IMR-90 (cell line): ENCODE data around the gene CFAP221. TPM values are rescaled to one million over a fixed set of nuclear protein-coding genes. Genes with fewer than 3 reads are reported as not detected.
A peak's percentile ranks its signal among the peaks of the same experiment; 100 is the strongest.

Experiments used
- ATAC-seq: fragments of 200-7000 bp; cut with Tn5 transposase; 2 replicates; pipeline ENCODE4 v1.9.1; 2020; ENCODE audit warnings: low read depth, mild to moderate bottlenecking, moderate library complexity
- BruUV-seq: library from RNA; stranded (reverse); fragments of 400-500 nt; replicated peaks from 2 replicates; lab custom pipeline; 2021; lab: Mats Ljungman, UMichigan
- CTCF ChIA-PET: fragments of 300-600 bp; formaldehyde crosslinking; extraction: SDS; loops from one replicate; lab custom pipeline; 2021; ENCODE audit warnings: antibody characterized with exemption; lab: Yijun Ruan, JAX
- POLR2A ChIA-PET: fragments of 300-600 bp; sonication (Branson Sonifier 250); formaldehyde crosslinking; loops from one replicate; lab custom pipeline; 2022; ENCODE audit warnings: antibody characterized with exemption; ENCODE audit not compliant: unreplicated experiment; lab: Charles Lee
- DNase-seq: peaks from one replicate; pipeline ENCODE4 v3.0.0; 2013
- H2AFZ ChIP-seq: replicated peaks from 2 replicates; pipeline ENCODE3; 2013; ENCODE audit warnings: low read length, mild to moderate bottlenecking; ENCODE audit not compliant: poor library complexity
- H2AK5ac ChIP-seq: 2 replicates; pipeline ENCODE4 v1.6.1; 2013; ENCODE audit warnings: low read depth, low read length, inconsistent platforms
- H2AK9ac ChIP-seq: replicated peaks from 2 replicates; pipeline ENCODE3; 2013; ENCODE audit warnings: mild to moderate bottlenecking, low read depth, low read length, moderate library complexity; ENCODE audit not compliant: poor library complexity
- H2BK120ac ChIP-seq: 2 replicates; pipeline ENCODE4 v1.6.1; 2013; ENCODE audit warnings: low read depth, low read length, inconsistent platforms
- H2BK15ac ChIP-seq: 3 replicates; pipeline ENCODE4 v1.6.1; 2013; ENCODE audit warnings: low read depth, low read length, inconsistent platforms
- H2BK20ac ChIP-seq: 2 replicates; pipeline ENCODE4 v1.6.1; 2013; ENCODE audit warnings: low read depth, mild to moderate bottlenecking, inconsistent platforms, low read length, moderate library complexity
- H2BK5ac ChIP-seq: 2 replicates; pipeline ENCODE4 v1.6.1; 2013; ENCODE audit warnings: mild to moderate bottlenecking, low read depth, low read length, inconsistent platforms; ENCODE audit not compliant: poor library complexity, severe bottlenecking
- H3K14ac ChIP-seq: replicated peaks from 2 replicates; pipeline ENCODE4 v1.6.1; 2013; ENCODE audit warnings: low read depth, low read length, inconsistent platforms
- H3K18ac ChIP-seq: 2 replicates; pipeline ENCODE4 v1.6.1; 2013; ENCODE audit warnings: low read depth, low read length, control low read depth
- H3K23ac ChIP-seq: 2 replicates; pipeline ENCODE4 v1.6.1; 2013; ENCODE audit warnings: low read depth, low read length, inconsistent platforms
- H3K27ac ChIP-seq: 2 replicates; pipeline ENCODE4 v1.5.1; 2013; ENCODE audit warnings: mild to moderate bottlenecking, control low read depth, low read length; ENCODE audit not compliant: insufficient read depth
- H3K27me3 ChIP-seq: 2 replicates; pipeline ENCODE4 v1.6.1; 2013; ENCODE audit warnings: low read length; ENCODE audit not compliant: control insufficient read depth, insufficient read depth
- H3K36me3 ChIP-seq: 2 replicates; pipeline ENCODE4 v1.6.1; 2013; ENCODE audit warnings: low read length, mixed read lengths; ENCODE audit not compliant: control insufficient read depth, insufficient read depth
- H3K4ac ChIP-seq: 2 replicates; pipeline ENCODE4 v1.6.1; 2013; ENCODE audit warnings: low read depth, low read length, inconsistent platforms
- H3K4me1 ChIP-seq: 2 replicates; pipeline ENCODE4 v1.6.1; 2013; ENCODE audit warnings: low read length, mixed read lengths; ENCODE audit not compliant: control insufficient read depth, insufficient read depth
- H3K4me2 ChIP-seq: 2 replicates; pipeline ENCODE4 v1.6.1; 2013; ENCODE audit warnings: low read depth, mild to moderate bottlenecking, control low read depth, low read length, moderate library complexity
- H3K4me3 ChIP-seq: 2 replicates; pipeline ENCODE4 v1.5.1; 2013; ENCODE audit warnings: low read depth, mild to moderate bottlenecking, control low read depth, low read length, moderate library complexity; ENCODE audit not compliant: insufficient read depth
- H3K56ac ChIP-seq: 2 replicates; pipeline ENCODE4 v1.6.1; 2013; ENCODE audit warnings: low read length, inconsistent platforms; ENCODE audit not compliant: insufficient read depth; ENCODE audit errors: extremely low read depth
- H3K79me1 ChIP-seq, 2 experiments: 2 replicates each; pipeline ENCODE4 v1.6.1; 2013; ENCODE audit warnings: low read length in 2 of 2, inconsistent platforms in 1 of 2, low read depth in 1 of 2
- H3K9ac ChIP-seq: 2 replicates; pipeline ENCODE4 v1.6.1; 2013; ENCODE audit warnings: low read depth, low read length, control low read depth
- H3K9me1 ChIP-seq: 2 replicates; pipeline ENCODE4 v1.6.1; 2013; ENCODE audit warnings: low read length, inconsistent platforms; ENCODE audit not compliant: insufficient read depth
- H3K9me3 ChIP-seq: 2 replicates; pipeline ENCODE4 v1.6.1; 2013; ENCODE audit warnings: low read length; ENCODE audit not compliant: control insufficient read depth, insufficient read depth
- H4K20me1 ChIP-seq: 2 replicates; pipeline ENCODE4 v1.6.1; 2013; ENCODE audit warnings: low read length, inconsistent platforms; ENCODE audit not compliant: insufficient read depth
- H4K5ac ChIP-seq: 2 replicates; pipeline ENCODE4 v1.6.1; 2013; ENCODE audit warnings: mild to moderate bottlenecking, low read depth, low read length, control low read depth
- H4K8ac ChIP-seq, 2 experiments: 2 replicates each; pipeline ENCODE4 v1.6.1; 2013; ENCODE audit warnings: low read depth in 2 of 2, low read length in 2 of 2, control low read depth in 1 of 2, inconsistent platforms in 1 of 2
- H4K91ac ChIP-seq: 2 replicates; pipeline ENCODE4 v1.6.1; 2013; ENCODE audit warnings: low read depth, low read length, inconsistent platforms; ENCODE audit not compliant: insufficient read depth
- CEBPB ChIP-seq: IDR thresholded peaks from 2 replicates; pipeline ENCODE4 v1.6.1; 2012; ENCODE audit warnings: low read depth, low read length, improper control_type of control experiment
- CHD1 ChIP-seq: IDR thresholded peaks from 2 replicates; pipeline ENCODE4 v1.6.1; 2012; ENCODE audit warnings: low read depth, low read length, improper control_type of control experiment
- FOS ChIP-seq: fragments of 150-350 bp; IDR thresholded peaks from 2 replicates; pipeline ENCODE4 v1.6.1; 2016; ENCODE audit warnings: low read depth, low read length
- MAFK ChIP-seq: IDR thresholded peaks from 2 replicates; pipeline ENCODE4 v1.6.1; 2012; ENCODE audit warnings: low read depth, low read length, improper control_type of control experiment
- MAZ ChIP-seq: IDR thresholded peaks from 2 replicates; pipeline ENCODE4 v1.6.1; 2012; ENCODE audit warnings: low read depth, mild to moderate bottlenecking, low read length, improper control_type of control experiment, moderate library complexity, borderline replicate concordance
- MXI1 ChIP-seq: IDR thresholded peaks from 2 replicates; pipeline ENCODE4 v1.6.1; 2012; ENCODE audit warnings: low read depth, mild to moderate bottlenecking, low read length, moderate library complexity, borderline replicate concordance
- NFE2L2 ChIP-seq: fragments of 150-350 bp; IDR thresholded peaks from 2 replicates; pipeline ENCODE4 v1.6.1; 2016; ENCODE audit warnings: low read depth, mild to moderate bottlenecking, low read length
- POLR2A ChIP-seq: IDR thresholded peaks from 2 replicates; pipeline ENCODE4 v1.6.1; 2012; ENCODE audit warnings: mild to moderate bottlenecking, low read depth, low read length
- RAD21 ChIP-seq: IDR thresholded peaks from 2 replicates; pipeline ENCODE4 v1.6.1; 2012; ENCODE audit warnings: low read length, improper control_type of control experiment
- RCOR1 ChIP-seq: IDR thresholded peaks from 2 replicates; pipeline ENCODE4 v1.6.1; 2012; ENCODE audit warnings: mild to moderate bottlenecking, low read length, improper control_type of control experiment; ENCODE audit not compliant: insufficient replicate concordance
- SMC3 ChIP-seq: fragments of 150-350 bp; IDR thresholded peaks from 2 replicates; pipeline ENCODE4 v1.6.1; 2016; ENCODE audit warnings: low read depth, mild to moderate bottlenecking, antibody characterized with exemption, low read length, moderate library complexity
- WGBS, 2 experiments: methylation state at CpG; one replicate each; pipeline versions ENCODE4 v1.1.5 to v1.1.7; 2013; ENCODE audit warnings: missing lambda C conversion rate in 2 of 2; ENCODE audit not compliant: insufficient read length in 1 of 2; ENCODE audit errors: extremely low coverage in 2 of 2; 5-methylcytosine and 5-hydroxymethylcytosine counted together
- dilution Hi-C: fragments of 300-500 bp; cut with HindIII; formaldehyde crosslinking; loops from one replicate; pipeline ENCODE4 v1.14.3; 2018; ENCODE audit warnings: low sequenced_read_pairs; ENCODE audit not compliant: unreplicated experiment
- in situ Hi-C: fragments of 300-500 bp; cut with MboI; formaldehyde crosslinking; loops from 3 replicates; pipeline ENCODE4 v1.14.3; 2019; ENCODE audit warnings: low sequenced_read_pairs, inconsistent platforms, mixed read lengths
- intact Hi-C: fragments of 100-400 bp; cut with micrococcal nuclease; formaldehyde crosslinking; loops from 2 replicates; pipeline ENCODE4 v1.10.0; 2022
- polyA plus RNA-seq, 3 experiments: library from polyadenylated mRNA; depleted of rRNA; stranded (reverse); fragments of >200 nt; gene quantifications; 2 replicates each; pipeline ENCODE4 v1.2.3, GENCODE V29; 2012; ENCODE audit warnings: low replicate concordance in 1 of 3
- total RNA-seq: library from RNA; depleted of rRNA; stranded (reverse); fragments of >200 nt; gene quantifications from 2 replicates; pipeline ENCODE4 v1.2.3, GENCODE V29; 2012
- TF ChIP-seq, protein P1 (sequence below): conservative IDR thresholded peaks from 2 replicates; pipeline ENCODE4 v1.5.1; 2012; ENCODE audit warnings: mild to moderate bottlenecking, low read depth, low read length, improper control_type of control experiment
- TF ChIP-seq, protein P2 (sequence below): fragments of 150-350 bp; IDR thresholded peaks from 2 replicates; pipeline ENCODE4 v1.6.1; 2017; ENCODE audit warnings: mild to moderate bottlenecking, antibody characterized with exemption, low read length, low read depth
- TF ChIP-seq, protein P3 (sequence below): fragments of 150-350 bp; IDR thresholded peaks from 2 replicates; pipeline ENCODE4 v1.6.1; 2016; ENCODE audit warnings: low read depth, mild to moderate bottlenecking, low read length, moderate library complexity, borderline replicate concordance

CFAP221 gene
- total and polyA plus RNA-seq, 2 of the 4 experiments (the other 2 are of a cell fraction), result not detected

DNA sequence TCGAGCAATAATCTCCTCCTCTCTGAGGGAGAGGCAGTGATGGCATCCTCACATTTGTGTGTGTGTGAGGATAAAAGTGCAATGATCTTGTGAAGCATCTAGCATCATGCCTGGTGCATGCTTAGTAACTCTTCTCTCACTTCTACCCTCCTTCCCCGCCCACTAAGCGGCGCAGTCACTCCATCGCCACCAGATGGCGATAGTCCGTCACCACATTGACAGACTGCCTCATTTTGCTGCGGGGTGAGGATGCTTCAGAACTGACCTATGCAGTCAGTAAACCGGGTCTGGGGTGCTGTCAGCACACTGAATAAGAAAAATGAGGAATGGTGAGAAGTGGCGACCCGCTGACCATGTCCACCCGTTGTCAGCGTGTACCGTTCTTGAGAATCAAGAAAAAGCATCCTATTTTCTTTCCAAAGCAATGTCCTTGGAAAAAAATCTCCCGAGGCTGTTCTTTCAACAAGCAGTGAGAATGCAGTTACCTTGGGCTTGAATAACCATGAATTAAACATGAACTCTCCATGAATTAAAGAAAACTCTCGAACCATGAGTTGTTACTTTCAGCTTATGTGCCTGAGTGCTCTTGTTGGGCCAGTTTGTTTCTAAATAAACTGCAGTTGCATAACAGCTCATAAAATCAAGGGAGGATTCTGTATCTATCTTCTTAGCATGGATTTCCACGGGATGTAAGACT is 97.5 kb downstream of the CFAP221 start (continued):
- TF ChIP-seq, protein P1, sequence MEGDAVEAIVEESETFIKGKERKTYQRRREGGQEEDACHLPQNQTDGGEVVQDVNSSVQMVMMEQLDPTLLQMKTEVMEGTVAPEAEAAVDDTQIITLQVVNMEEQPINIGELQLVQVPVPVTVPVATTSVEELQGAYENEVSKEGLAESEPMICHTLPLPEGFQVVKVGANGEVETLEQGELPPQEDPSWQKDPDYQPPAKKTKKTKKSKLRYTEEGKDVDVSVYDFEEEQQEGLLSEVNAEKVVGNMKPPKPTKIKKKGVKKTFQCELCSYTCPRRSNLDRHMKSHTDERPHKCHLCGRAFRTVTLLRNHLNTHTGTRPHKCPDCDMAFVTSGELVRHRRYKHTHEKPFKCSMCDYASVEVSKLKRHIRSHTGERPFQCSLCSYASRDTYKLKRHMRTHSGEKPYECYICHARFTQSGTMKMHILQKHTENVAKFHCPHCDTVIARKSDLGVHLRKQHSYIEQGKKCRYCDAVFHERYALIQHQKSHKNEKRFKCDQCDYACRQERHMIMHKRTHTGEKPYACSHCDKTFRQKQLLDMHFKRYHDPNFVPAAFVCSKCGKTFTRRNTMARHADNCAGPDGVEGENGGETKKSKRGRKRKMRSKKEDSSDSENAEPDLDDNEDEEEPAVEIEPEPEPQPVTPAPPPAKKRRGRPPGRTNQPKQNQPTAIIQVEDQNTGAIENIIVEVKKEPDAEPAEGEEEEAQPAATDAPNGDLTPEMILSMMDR, result peak; percentile 94

DNA sequence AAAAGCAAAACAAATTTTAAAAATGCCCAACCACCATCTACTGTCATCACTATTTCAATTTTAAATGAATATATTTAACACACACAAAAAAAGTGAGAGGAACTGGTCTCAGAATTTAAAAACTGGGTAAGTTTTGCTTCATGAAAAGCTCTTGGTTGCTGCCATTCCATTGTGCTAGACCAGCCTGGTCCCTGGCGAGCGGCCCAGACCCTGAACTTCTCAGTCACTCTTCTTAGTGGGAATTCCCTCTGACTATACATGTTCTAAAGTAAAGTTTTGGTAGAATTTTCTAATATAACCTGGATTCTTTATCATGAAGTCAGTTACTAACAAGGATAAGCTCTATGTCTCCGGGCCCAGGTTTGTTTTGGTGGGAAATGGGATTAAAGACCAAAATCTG is 99.9 kb downstream of the CFAP221 start:
- no peak overlapping the region for H3K9ac ChIP-seq
- BruUV-seq, result no TSS peak
- no peaks in the 10 kb centered on the region for H3K9me3 ChIP-seq
- 0 out of 2 replicates have a peak, but pooled peaks cover 1% of the 10 kb centered on the region for H3K4me1 ChIP-seq
- WGBS, 2 experiments, result no CpG with 5 or more reads among the region's 3 CpGs
- ATAC-seq (no peak), DNase-seq (peak; percentile 47)
- H4K91ac ChIP-seq, result no peak overlapping the region
- in situ Hi-C loops (no loop called here), dilution Hi-C loops (no loop called here), intact Hi-C loops (loop anchor here (5.0 kb wide), 3 partner anchors 108 to 1038 kb away; no protein-coding TSS in a partner anchor)
- H3K56ac ChIP-seq, result no peak overlapping the region
- no peak overlapping the region for H3K23ac ChIP-seq
- H4K8ac ChIP-seq, result no peak overlapping the region
- no peak overlapping the region for H3K4me2 ChIP-seq
- H2BK5ac ChIP-seq, result no peak overlapping the region
- H3K4me3 ChIP-seq, result no peak overlapping the region
- no peaks in the 10 kb centered on the region for H3K79me1 ChIP-seq
- POLR2A ChIA-PET, result no interaction called here
- H3K27me3 ChIP-seq, result peaks cover 9% of the 10 kb centered on the region
- CTCF ChIA-PET, result interaction anchor here (0.7 kb wide), 1 partner anchor 168 kb away, joined by 3 read pairs; no protein-coding TSS in a partner anchor
- H2AK9ac ChIP-seq, result no peak overlapping the region
- no peaks in the 10 kb centered on the region for H4K20me1 ChIP-seq
- H2BK15ac ChIP-seq, result no peak overlapping the region
- no peak overlapping the region for H4K5ac ChIP-seq
- H3K27ac ChIP-seq, result no peak overlapping the region
- H3K36me3 ChIP-seq, result no peaks in the 10 kb centered on the region
- H3K9me1 ChIP-seq, result no peaks in the 10 kb centered on the region
- H2AFZ ChIP-seq, result no peak overlapping the region
- H2AK5ac ChIP-seq, result no peak overlapping the region
- no peak overlapping the region for H3K14ac ChIP-seq
- TF ChIP-seq, protein P2, sequence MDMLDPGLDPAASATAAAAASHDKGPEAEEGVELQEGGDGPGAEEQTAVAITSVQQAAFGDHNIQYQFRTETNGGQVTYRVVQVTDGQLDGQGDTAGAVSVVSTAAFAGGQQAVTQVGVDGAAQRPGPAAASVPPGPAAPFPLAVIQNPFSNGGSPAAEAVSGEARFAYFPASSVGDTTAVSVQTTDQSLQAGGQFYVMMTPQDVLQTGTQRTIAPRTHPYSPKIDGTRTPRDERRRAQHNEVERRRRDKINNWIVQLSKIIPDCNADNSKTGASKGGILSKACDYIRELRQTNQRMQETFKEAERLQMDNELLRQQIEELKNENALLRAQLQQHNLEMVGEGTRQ, result no peak
- TF ChIP-seq RAD21 (no peak), FOS (no peak), CEBPB (no peak), MXI1 (no peak), NFE2L2 (no peak), SMC3 (no peak), CHD1 (no peak), POLR2A (no peak), MAZ (no peak), MAFK (no peak), RCOR1 (no peak)
- TF ChIP-seq, protein P3, sequence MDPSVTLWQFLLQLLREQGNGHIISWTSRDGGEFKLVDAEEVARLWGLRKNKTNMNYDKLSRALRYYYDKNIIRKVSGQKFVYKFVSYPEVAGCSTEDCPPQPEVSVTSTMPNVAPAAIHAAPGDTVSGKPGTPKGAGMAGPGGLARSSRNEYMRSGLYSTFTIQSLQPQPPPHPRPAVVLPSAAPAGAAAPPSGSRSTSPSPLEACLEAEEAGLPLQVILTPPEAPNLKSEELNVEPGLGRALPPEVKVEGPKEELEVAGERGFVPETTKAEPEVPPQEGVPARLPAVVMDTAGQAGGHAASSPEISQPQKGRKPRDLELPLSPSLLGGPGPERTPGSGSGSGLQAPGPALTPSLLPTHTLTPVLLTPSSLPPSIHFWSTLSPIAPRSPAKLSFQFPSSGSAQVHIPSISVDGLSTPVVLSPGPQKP, result no peak
- no peak overlapping the region for H2BK120ac ChIP-seq
- no peak overlapping the region for H2BK20ac ChIP-seq
- no peak overlapping the region for H3K18ac ChIP-seq
- H3K4ac ChIP-seq, result no peak overlapping the region
